ENCODE data around the gene ATG2A. TPM values are rescaled to one million over a fixed set of nuclear protein-coding genes. Genes with fewer than 3 reads are reported as not detected.

Gene ATG2A
- total and polyA plus RNA-seq, 9 of the 15 experiments (the other 6 are each of a cell fraction or from before 2014, with no cell fraction given) = 0.25 to 45.9 (median 5.2) TPM

GRCh38 chr11:64854534-64855502, 62.2 kb downstream of the ATG2A start (continued):
- TF ChIP-seq ZNF717 (CRISPR knock-in tag; IDR thresholded peaks at IDR 0.05) (no peak), MYC (IDR thresholded peaks at IDR 0.05; ENCODE audit: low read depth, low read length) (peak; percentile 30; the same call in 1 of the 2 replicates), MYC (CRISPR knock-in tag; IDR thresholded peaks at IDR 0.05; ENCODE audit: borderline replicate concordance, low read depth) (no peak), HMBOX1 (IDR thresholded peaks at IDR 0.05) (no peak), RBFOX2 (IDR thresholded peaks at IDR 0.05; ENCODE audit: low read depth, low read length) (peak; percentile 51), ZNF740 (CRISPR knock-in tag; IDR thresholded peaks at IDR 0.05) (no peak; the same call in none of the 2 replicates), ZNF740 (tag; IDR thresholded peaks at IDR 0.05) (peak in 1 of 2 experiments; percentile 51; a peak in 1 of 4 replicates), CUX1 (CRISPR knock-in tag; IDR thresholded peaks at IDR 0.05) (no peak), ZNF584 (CRISPR knock-in tag; IDR thresholded peaks at IDR 0.05; ENCODE audit: low read depth) (no peak; the same call in none of the 2 replicates), CREB1 (IDR thresholded peaks at IDR 0.05) (no peak), CREB1 (CRISPR knock-in tag; IDR thresholded peaks at IDR 0.05) (peak; percentile 34; the same call in 1 of the 2 replicates), ZBTB26 (CRISPR knock-in tag; IDR thresholded peaks at IDR 0.05) (no peak), HMG20B (CRISPR knock-in tag; IDR thresholded peaks at IDR 0.05) (no peak), ZNF239 (CRISPR knock-in tag; IDR thresholded peaks at IDR 0.05) (no peak), RBM39 (optimal IDR thresholded peaks at IDR 0.05; ENCODE audit: low read depth, low read length) (no peak), KLF16 (IDR thresholded peaks at IDR 0.05) (no peak), BRF2 (IDR thresholded peaks at IDR 0.05; ENCODE audit: borderline replicate concordance, insufficient read depth, insufficient read length) (no peak)

Measured in K562 (cell line).